HL-60/S4 treated with phorbol 12-myristate 13-acetate at 8.2 ng/mL for 4 days and 3 days (cell line): ENCODE measurements around the gene PHACTR3.
"Not testable (repeated sequence)": the region's sequence is repeated elsewhere in the genome, so short reads cannot be mapped to it uniquely, and the experiment has no call there.

Source experiments
- in situ Hi-C: fragments of 300-500 bp; cut with MboI; formaldehyde crosslinking; loops from 2 replicates; pipeline ENCODE4 v1.15.0; 2022; ENCODE audit warnings: low sequenced_read_pairs

PHACTR3 gene

DNA sequence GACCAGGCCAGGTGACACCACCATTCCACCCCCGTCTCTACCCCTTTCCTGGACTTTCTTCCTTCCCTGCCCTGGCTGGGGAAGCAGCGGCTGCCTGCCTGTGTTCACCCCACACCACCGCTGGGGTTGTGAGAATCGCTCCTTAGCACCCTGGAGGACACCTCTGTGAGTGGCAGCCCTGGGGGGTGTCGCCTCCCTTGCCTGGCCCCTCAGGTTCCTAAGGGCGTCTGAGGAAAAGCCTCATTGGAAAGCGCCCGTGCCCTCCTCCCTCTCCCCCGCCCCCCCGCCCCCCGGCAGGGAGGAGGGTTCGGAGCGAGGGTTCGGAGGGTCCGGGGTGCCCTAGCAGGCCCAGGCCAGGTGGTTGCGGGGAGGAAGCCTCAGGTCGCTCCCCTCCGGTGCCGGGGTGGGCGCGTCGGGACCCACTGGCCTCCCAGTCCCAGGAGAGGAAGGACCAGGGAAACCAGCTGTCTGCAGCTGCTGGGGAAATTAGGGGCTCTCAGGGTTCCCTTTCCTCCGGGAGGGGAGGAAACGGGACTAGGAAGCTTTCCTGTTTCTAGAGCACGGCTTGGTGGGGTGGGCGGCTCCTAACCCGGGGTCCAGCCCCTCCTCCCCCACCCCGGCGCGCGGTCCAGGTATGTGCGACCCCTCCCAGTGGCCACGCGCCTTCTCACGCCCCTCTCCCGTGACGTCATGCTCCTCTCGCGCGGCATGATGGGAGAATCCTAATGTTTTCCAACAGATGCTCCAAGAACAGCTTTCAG, at the start of gene PHACTR3:
TSS of gene PHACTR3 (plus strand) at position 760 of the 761 bp plus-strand sequence. CDS start 475 bp downstream, outside the sequence.
- in situ Hi-C loops: no loop called here

DNA sequence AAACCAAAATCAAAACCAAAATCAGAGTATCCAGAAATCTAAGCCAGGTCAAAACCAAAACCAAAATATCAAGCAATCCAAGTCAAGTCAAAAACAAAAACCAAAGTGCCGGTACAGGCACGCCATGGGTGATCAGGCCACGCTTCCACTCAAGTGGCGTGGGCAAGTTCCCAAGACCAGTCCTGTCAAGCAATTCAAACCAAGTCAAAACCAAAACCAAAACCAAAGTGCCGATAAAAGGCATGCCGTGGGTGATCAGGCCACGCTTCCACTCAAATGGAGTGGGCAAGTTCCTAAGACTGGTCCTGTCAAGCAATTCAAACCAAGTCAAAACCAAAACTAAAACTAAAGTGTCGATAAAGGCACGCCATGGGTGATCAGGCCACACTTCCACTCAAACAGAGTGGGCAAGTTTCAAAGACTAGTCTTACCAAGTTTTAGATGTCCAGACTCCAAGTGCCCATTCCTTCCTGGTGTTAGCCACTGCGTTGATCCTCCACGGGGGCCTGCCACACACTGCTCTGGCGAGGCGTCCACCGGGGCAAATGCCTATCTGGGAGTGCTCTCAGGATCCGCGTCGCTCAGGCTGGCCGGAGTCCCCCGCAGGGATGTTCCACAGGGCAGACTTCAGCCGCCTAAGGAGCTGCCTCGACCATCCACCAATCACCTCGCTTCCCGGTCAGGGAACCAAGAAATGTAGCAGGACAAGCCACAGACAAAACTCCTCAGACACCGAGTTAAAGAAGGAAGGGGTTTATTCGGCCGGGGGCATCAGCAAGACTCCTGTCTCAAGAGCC, 46.4 kb upstream of the PHACTR3 start:
- in situ Hi-C loops: not testable (repeated sequence)

DNA sequence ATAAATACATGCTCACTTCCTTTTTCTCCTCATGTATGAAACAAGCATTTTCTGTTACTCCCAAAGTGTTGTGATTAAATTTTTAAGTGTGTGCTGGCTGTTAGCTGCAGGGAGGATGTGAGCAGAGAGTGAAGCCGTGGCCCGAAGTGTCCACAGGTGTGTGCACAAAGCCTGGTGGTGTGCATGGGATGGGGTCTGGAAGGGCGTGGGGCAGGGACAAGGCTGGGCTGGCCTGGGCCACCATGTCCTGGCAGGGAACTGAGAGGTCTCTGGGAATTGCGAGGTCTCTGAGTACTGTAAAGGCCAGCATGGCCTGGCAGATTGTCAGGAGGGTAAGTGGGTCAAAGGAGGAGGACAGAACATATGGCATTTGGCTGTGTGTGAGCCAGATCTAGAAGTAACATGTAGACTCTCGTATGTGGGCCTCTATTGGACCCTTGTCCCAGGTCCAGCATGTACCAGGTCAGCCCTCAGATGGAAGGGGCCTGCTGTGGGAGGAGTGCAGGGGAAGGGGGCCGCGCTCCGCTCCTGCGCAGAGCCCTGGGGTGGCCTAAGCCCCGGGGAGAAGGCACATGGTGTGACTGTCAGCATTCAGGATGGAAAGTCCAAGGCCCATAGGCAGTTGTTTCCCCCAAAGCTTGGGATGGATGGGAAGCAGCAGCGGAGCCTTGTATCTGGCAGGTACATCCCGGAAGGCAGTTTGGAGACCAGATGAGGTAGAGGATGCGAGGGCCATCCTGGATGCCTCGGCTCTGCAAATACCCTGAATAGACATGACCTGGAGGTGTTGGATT, 45.1 kb upstream of the PHACTR3 start:
- in situ Hi-C loops: no loop called here

GRCh38 chr20:59559863-59560262, 44.5 kb upstream of the PHACTR3 start:
- in situ Hi-C loops: no loop called here

DNA sequence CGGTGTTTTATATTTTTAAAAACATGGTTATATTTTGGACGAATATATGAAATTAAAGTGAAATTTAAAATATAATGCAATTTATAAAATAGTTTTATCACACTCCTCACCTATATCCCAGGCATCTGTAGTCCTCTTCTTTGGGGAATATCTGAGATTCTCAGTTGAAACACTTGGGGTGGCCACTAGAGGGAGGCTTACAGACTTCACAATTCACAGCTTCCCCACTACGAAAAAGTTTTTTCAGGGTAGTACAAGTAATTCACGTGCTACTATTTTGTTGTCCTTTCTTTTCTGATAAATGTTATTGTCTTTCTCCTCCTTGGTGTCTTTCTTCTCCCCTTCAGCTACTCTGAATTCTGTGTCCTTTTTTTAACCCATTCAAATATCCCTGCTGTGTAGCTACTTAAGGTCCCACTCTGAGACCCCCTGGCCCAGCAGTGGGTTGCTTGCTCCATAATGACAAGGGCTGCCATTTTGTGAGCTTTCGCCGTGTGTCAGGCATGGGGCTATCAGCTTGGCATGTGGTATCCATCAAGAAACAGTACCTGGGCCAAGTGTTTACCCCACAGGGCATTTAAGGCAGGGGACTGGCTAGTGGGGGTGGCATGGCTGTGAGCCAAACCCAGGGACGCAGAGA, 43.6 kb upstream of the PHACTR3 start:
- in situ Hi-C loops: no loop called here

GRCh38 chr20:59561228-59561605, 43.1 kb upstream of the PHACTR3 start:
- in situ Hi-C loops: no loop called here

DNA sequence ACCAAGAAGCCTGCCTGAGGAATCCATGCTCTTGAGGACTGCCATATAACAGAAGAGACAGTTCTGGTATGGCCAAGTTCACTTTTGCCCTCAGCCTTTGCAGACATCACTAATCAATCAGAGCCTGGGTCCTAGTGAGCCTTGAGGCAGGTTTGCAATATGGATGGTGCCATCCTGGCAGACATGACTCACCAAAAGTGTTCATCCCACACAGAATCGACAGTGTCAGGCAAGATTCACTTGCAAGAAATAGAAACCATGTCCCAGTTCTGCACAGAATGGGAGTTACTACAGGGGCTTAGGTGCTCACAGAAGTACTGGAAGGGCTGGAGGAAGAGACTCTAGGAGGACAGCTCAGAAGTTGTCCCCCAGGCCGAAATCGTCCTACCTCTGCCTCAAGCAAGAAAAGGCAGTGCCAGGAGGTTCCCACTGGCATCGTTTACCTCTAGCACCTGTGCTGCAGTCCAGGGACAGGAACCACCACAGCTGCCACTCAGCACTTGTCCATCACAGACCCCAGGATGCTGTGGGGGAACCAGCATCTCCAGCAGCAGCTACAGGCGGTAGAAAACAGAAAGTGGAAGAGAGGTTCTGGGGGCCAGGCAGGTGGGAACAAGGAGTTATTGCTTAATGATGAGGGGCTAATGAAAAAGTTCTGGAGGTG, 42.6 kb upstream of the PHACTR3 start:
- in situ Hi-C loops: no loop called here

- in situ Hi-C loops: no loop called here
Observed at GRCh38 chr20:59564171-59564570, 40.2 kb upstream of the PHACTR3 start.

DNA sequence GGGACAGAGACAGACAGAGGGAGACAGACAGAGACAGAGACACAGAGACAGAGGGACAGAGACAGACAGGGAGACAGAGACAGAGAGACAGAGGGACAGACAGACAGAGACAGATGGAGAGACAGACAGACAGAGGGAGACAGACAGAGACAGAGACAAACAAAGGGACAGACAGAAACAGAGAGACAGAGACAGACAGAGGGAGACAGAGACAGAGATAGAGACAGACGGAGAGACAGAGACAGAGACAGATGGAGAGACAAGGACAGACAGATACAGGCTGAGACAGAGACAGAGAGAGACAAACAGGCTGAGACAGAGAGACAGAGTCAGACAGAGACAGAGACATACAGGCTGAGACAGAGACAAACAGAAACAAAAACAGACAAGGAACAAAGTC, 39.4 kb upstream of the PHACTR3 start:
- in situ Hi-C loops: no loop called here

DNA sequence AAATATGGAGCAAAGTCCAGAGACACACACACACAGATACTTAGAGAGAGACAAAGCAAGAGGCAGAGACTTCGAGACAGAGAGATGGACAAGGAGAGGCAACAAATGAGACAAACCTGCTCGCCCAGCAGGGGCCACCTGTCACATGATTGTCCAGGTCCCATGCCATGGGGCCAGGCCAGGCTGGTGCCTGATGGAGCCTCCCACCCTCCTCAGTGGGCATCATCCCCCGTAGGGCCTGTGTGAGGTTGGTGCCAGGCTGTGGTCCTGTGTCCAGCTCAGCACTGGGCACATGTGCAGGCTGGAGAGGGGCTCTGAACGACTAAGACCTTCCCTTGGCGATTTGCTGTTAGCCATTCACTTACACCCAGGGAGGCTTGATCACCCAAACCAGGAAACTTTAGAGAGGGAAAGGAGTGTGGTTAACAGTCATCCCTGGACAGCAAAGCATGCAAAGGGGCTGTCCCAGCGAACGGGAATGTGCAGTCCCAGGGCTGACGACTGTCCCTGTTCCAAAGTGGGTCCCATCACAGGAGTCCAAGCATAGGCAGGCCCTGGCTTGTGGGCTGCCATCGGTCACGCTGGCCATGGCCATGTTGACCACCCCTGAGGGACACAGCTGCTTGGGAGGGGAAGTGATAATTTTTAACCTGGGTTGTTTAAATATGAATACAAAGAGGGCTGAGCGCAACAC, 38.4 kb upstream of the PHACTR3 start:
- in situ Hi-C loops: no loop called here

GRCh38 chr20:59566631-59567524, 37.5 kb upstream of the PHACTR3 start:
- in situ Hi-C loops: no loop called here

- in situ Hi-C loops: no loop called here
Observed at GRCh38 chr20:59567585-59568508, 36.5 kb upstream of the PHACTR3 start.

DNA sequence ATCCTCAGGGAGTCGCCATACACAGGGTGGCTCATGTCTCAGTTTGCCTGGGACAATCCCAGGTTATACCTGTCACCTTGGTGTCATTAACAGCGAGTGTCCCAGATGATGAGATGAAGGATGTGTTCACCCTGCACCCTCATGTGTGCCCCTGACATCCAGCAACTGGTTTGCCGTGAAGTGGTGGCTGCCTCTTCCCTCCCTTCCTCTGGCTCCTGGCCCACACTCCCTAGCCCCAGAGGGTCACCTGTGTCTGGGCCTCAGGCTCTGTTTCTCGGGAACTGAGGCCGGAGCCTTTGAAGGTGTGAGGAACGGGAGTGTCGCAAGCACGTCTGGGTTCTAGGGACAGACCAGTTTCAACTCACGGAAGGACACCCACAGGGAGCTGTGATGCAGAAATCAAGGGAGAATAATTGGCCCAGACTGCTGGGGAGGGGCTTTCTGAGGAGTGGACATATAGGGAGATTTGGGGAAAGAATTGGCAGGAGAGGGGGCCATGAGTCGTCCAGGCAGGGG, 35.8 kb upstream of the PHACTR3 start:
- in situ Hi-C loops: no loop called here

DNA sequence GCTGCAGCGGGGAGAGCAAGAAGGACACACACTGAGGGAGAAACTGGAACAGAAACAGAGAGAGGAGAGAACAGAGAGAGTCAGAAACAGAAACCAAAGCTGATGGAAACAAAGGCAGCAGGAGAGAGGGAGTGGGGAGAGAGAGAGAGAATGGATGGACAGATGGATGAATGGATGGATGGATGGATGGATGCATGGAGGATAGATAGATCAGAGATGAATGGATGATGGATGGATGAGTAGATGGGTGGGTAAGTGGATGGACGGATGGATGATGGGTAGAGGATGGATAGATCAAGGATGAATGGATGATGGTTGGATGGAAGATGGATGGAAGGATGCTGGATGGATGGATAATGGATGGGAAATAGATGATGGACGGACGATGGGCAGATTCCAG, 35.0 kb upstream of the PHACTR3 start:
- in situ Hi-C loops: no loop called here

GRCh38 chr20:59571151-59571550, 33.2 kb upstream of the PHACTR3 start:
- in situ Hi-C loops: no loop called here

- in situ Hi-C loops: no loop called here
Observed at GRCh38 chr20:59571551-59572314, 32.6 kb upstream of the PHACTR3 start.

DNA sequence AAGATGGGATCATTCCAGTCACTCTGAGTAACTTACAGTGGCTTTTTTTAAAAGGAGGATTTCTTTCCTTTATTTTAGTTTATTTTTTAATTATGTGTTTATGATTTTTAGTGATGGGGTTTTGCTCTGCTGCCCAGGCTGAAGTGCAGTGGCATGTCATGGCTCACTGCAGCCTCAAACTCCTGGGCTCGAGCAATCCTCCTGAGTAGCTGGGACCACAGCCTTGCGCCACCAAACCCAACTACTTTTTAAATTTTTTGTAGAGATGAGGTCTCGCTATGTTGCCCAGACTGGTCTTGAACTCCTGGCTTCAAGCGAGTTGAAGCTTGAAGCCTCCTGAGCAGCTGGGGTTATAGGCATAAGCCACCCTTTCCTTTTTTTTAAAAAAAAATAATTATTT, 31.8 kb upstream of the PHACTR3 start:
- in situ Hi-C loops: no loop called here
